Left ventricle myocardium inferior (tissue), 1 donor: ENCODE results near the gene GNB1L. TPM values are rescaled to one million over a fixed set of nuclear protein-coding genes. Genes with fewer than 3 reads are reported as not detected.

Experiments
- DNase-seq: peaks from one replicate; pipeline ENCODE4 v3.0.0-alpha.2; 2020
- H3K27ac ChIP-seq: fragments of 200-600 bp; replicated peaks from 2 replicates; pipeline ENCODE4 v1.8.0; 2021
- H3K27me3 ChIP-seq: fragments of 200-600 bp; 2 replicates; pipeline ENCODE4 v1.8.0; 2021; ENCODE audit warnings: low read depth
- H3K36me3 ChIP-seq: fragments of 200-600 bp; 2 replicates; pipeline ENCODE4 v1.8.0; 2021
- H3K4me1 ChIP-seq: fragments of 200-600 bp; 2 replicates; pipeline ENCODE4 v1.8.0; 2021
- H3K4me3 ChIP-seq: fragments of 200-600 bp; 2 replicates; pipeline ENCODE4 v1.8.0; 2021; ENCODE audit warnings: mild to moderate bottlenecking, moderate library complexity
- H3K9me3 ChIP-seq: fragments of 200-600 bp; replicated peaks from 2 replicates; pipeline ENCODE4 v1.8.0; 2021
- CTCF ChIP-seq: fragments of 200-600 bp; IDR thresholded peaks from 2 replicates; pipeline ENCODE4 v1.8.0; 2021; ENCODE audit warnings: antibody characterized with exemption, mild to moderate bottlenecking, borderline replicate concordance
- intact Hi-C: fragments of 100-400 bp; cut with micrococcal nuclease; formaldehyde crosslinking; loops from one replicate; pipeline ENCODE4 v1.11.0; 2022
- total RNA-seq: library from RNA; stranded (reverse); fragmentation: NEBNext Ultra II Directional; extraction: Animal tissue kit (Norgen Biotek cat#: 25700); gene quantifications from one replicate; pipeline ENCODE4 v1.2.1, GENCODE V29; 2021
- donor health status: DM: no; HTN: yes; CAD: no; lungs with severe emphysema.

The GNB1L gene
- total RNA-seq, 1 donor from 2014 or later: 2.9 TPM

GRCh38 chr22:19765477-19766239 is 89.0 kb downstream of the GNB1L start:
- intact Hi-C loops: no loop called here
- no peak for DNase-seq
- Histone ChIP-seq H3K27me3 (peaks cover 97% of the 10 kb centered on the region), H3K9me3 (no peaks in the 10 kb centered on the region), H3K27ac (no peak overlapping the region), H3K4me3 (peak overlapping the region; percentile 58), H3K36me3 (no peaks in the 10 kb centered on the region), H3K4me1 (peaks cover 34% of the 10 kb centered on the region)
- no peak for TF ChIP-seq CTCF

- intact Hi-C loops: no loop called here
- H3K27me3 ChIP-seq: peaks cover 94% of the 10 kb centered on the region
- no peaks in the 10 kb centered on the region for H3K36me3 ChIP-seq
- H3K4me1 ChIP-seq: peaks cover 39% of the 10 kb centered on the region
- no peaks in the 10 kb centered on the region for H3K9me3 ChIP-seq
- H3K4me3 ChIP-seq: peak overlapping the region; percentile 58
- no peak for TF ChIP-seq CTCF
- no peak overlapping the region for H3K27ac ChIP-seq
- no peak for DNase-seq
Measured at GRCh38 chr22:19764636-19765476, 89.8 kb downstream of the GNB1L start.

GRCh38 chr22:19764299-19764593 is 90.4 kb downstream of the GNB1L start:
- DNase-seq: no peak
- TF ChIP-seq CTCF: no peak
- Histone ChIP-seq H3K27me3 (peaks cover 94% of the 10 kb centered on the region), H3K4me1 (peaks cover 45% of the 10 kb centered on the region), H3K9me3 (no peaks in the 10 kb centered on the region), H3K36me3 (no peaks in the 10 kb centered on the region), H3K4me3 (no peak overlapping the region), H3K27ac (no peak overlapping the region)
- intact Hi-C loops: no loop called here

GRCh38 chr22:19763458-19764298 is 91.0 kb downstream of the GNB1L start:
- intact Hi-C loops: no loop called here
- no peak for TF ChIP-seq CTCF
- no peaks in the 10 kb centered on the region for H3K9me3 ChIP-seq
- DNase-seq: no peak
- H3K4me1 ChIP-seq: peaks cover 49% of the 10 kb centered on the region
- no peaks in the 10 kb centered on the region for H3K36me3 ChIP-seq
- H3K4me3 ChIP-seq: no peak overlapping the region
- peaks cover 94% of the 10 kb centered on the region for H3K27me3 ChIP-seq
- H3K27ac ChIP-seq: no peak overlapping the region
